IMR-90 (cell line): ENCODE data around the gene LTBP1.

ENCODE experiments used
- CEBPB ChIP-seq: IDR thresholded peaks from 2 replicates; pipeline ENCODE4 v1.6.1; 2012; ENCODE audit warnings: low read depth, low read length, improper control_type of control experiment
- CHD1 ChIP-seq: IDR thresholded peaks from 2 replicates; pipeline ENCODE4 v1.6.1; 2012; ENCODE audit warnings: low read depth, low read length, improper control_type of control experiment
- CTCF ChIP-seq: conservative IDR thresholded peaks from 2 replicates; pipeline ENCODE4 v1.5.1; 2012; ENCODE audit warnings: mild to moderate bottlenecking, low read depth, low read length, improper control_type of control experiment
- FOS ChIP-seq: fragments of 150-350 bp; IDR thresholded peaks from 2 replicates; pipeline ENCODE4 v1.6.1; 2016; ENCODE audit warnings: low read depth, low read length
- MAZ ChIP-seq: IDR thresholded peaks from 2 replicates; pipeline ENCODE4 v1.6.1; 2012; ENCODE audit warnings: low read depth, mild to moderate bottlenecking, low read length, improper control_type of control experiment, moderate library complexity, borderline replicate concordance
- MXI1 ChIP-seq: IDR thresholded peaks from 2 replicates; pipeline ENCODE4 v1.6.1; 2012; ENCODE audit warnings: low read depth, mild to moderate bottlenecking, low read length, moderate library complexity, borderline replicate concordance
- POLR2A ChIP-seq: IDR thresholded peaks from 2 replicates; pipeline ENCODE4 v1.6.1; 2012; ENCODE audit warnings: mild to moderate bottlenecking, low read depth, low read length
- RAD21 ChIP-seq: IDR thresholded peaks from 2 replicates; pipeline ENCODE4 v1.6.1; 2012; ENCODE audit warnings: low read length, improper control_type of control experiment
- RCOR1 ChIP-seq: IDR thresholded peaks from 2 replicates; pipeline ENCODE4 v1.6.1; 2012; ENCODE audit warnings: mild to moderate bottlenecking, low read length, improper control_type of control experiment; ENCODE audit not compliant: insufficient replicate concordance
- SMC3 ChIP-seq: fragments of 150-350 bp; IDR thresholded peaks from 2 replicates; pipeline ENCODE4 v1.6.1; 2016; ENCODE audit warnings: low read depth, mild to moderate bottlenecking, antibody characterized with exemption, low read length, moderate library complexity

GRCh38 chr2:33437815-33438214 is 491.1 kb downstream of the LTBP1 start:
- no peak for TF ChIP-seq POLR2A
- TF ChIP-seq CTCF: no peak
- TF ChIP-seq CHD1: no peak
- TF ChIP-seq MXI1: no peak
- TF ChIP-seq CEBPB: no peak
- TF ChIP-seq SMC3: no peak
- TF ChIP-seq MAZ: no peak
- no peak for TF ChIP-seq RAD21
- no peak for TF ChIP-seq RCOR1
- no peak for TF ChIP-seq FOS
